Brain microvascular endothelial cell (primary cell): Measurements from ENCODE around the gene KCND2.

Experiments
- DNase-seq: peaks from one replicate; pipeline ENCODE4 v3.0.0-alpha.2; 2020
- H3K27ac ChIP-seq: fragments of 250-450 bp; sonication (Bioruptor Pico); 2 replicates; pipeline ENCODE4 v1.5.1; 2020; ENCODE audit warnings: mild to moderate bottlenecking, moderate library complexity
- H3K27me3 ChIP-seq: fragments of 250-450 bp; sonication (Bioruptor Pico); replicated peaks from 2 replicates; pipeline ENCODE4 v1.5.1; 2020; ENCODE audit warnings: mild to moderate bottlenecking
- H3K36me3 ChIP-seq: fragments of 250-450 bp; sonication (Bioruptor Pico); replicated peaks from 2 replicates; pipeline ENCODE4 v1.5.1; 2020; ENCODE audit warnings: mild to moderate bottlenecking
- H3K4me3 ChIP-seq: 2 replicates; pipeline ENCODE4 v1.5.1; 2011; ENCODE audit warnings: low read depth, mild to moderate bottlenecking, control low read depth, low read length, moderate library complexity
- CTCF ChIP-seq: IDR thresholded peaks from 2 replicates; pipeline ENCODE4 v1.5.1; 2011; ENCODE audit warnings: low read depth, mild to moderate bottlenecking, moderate library complexity, low read length, control low read depth, inconsistent platforms; ENCODE audit errors: missing control alignments
- in situ Hi-C: cut with HindIII; loops from 2 replicates; pipeline ENCODE4 v1.10.0; 2017; ENCODE audit warnings: low sequenced_read_pairs, low pct_ligation_motif_present

Gene KCND2

GRCh38 chr7:120709252-120709971 is 436.4 kb downstream of the KCND2 start:
- in situ Hi-C loops: no loop called here
- H3K27ac ChIP-seq: no peak overlapping the region
- H3K36me3 ChIP-seq: no peaks in the 10 kb centered on the region
- no peak overlapping the region for H3K4me3 ChIP-seq
- no peaks in the 10 kb centered on the region for H3K27me3 ChIP-seq
- TF ChIP-seq CTCF: no peak
- DNase-seq: no peak

GRCh38 chr7:120709972-120710320 is 437.0 kb downstream of the KCND2 start:
- Histone ChIP-seq H3K4me3 (no peak overlapping the region), H3K27me3 (no peaks in the 10 kb centered on the region), H3K27ac (no peak overlapping the region), H3K36me3 (no peaks in the 10 kb centered on the region)
- in situ Hi-C loops: no loop called here
- DNase-seq: peak; percentile 13
- no peak for TF ChIP-seq CTCF

GRCh38 chr7:120714945-120715344 is 442.0 kb downstream of the KCND2 start:
- H3K27ac ChIP-seq: no peak overlapping the region
- DNase-seq: no peak
- no peak for TF ChIP-seq CTCF
- H3K27me3 ChIP-seq: no peaks in the 10 kb centered on the region
- H3K4me3 ChIP-seq: no peak overlapping the region
- in situ Hi-C loops: no loop called here
- H3K36me3 ChIP-seq: no peaks in the 10 kb centered on the region

GRCh38 chr7:120716307-120716706 is 443.3 kb downstream of the KCND2 start:
- Histone ChIP-seq H3K4me3 (no peak overlapping the region), H3K27me3 (no peaks in the 10 kb centered on the region), H3K27ac (no peak overlapping the region), H3K36me3 (no peaks in the 10 kb centered on the region)
- no peak for DNase-seq
- in situ Hi-C loops: no loop called here
- no peak for TF ChIP-seq CTCF

- in situ Hi-C loops: no loop called here
- H3K27me3 ChIP-seq: no peaks in the 10 kb centered on the region
- H3K4me3 ChIP-seq: no peak overlapping the region
Measured at GRCh38 chr7:120717166-120717565, 444.2 kb downstream of the KCND2 start.

More at GRCh38 chr7:120717166-120717565, 444.2 kb downstream of the KCND2 start:
- H3K27ac ChIP-seq: no peak overlapping the region
- no peak for DNase-seq
- no peak for TF ChIP-seq CTCF
- no peaks in the 10 kb centered on the region for H3K36me3 ChIP-seq
